Gastrocnemius medialis (tissue), 4 donors: ENCODE data around the gene SGPP1. TPM values are rescaled to one million over a fixed set of nuclear protein-coding genes. Genes with fewer than 3 reads are reported as not detected.

Experiments
- ATAC-seq, 2 donors: fragments of 150-250 bp; one replicate each; pipeline ENCODE4 v1.9.1; 2016
- DNase-seq, 2 donors: peaks; one replicate each; pipeline ENCODE4 v3.0.0-alpha.2; 2019
- H3K27ac ChIP-seq, 4 donors: fragments of 200-600 bp; sonication (generic); 1 replicate in 1 of 4; 2 replicates in 3 of 4; pipeline ENCODE4 v1.5.1; 2016 to 2018; ENCODE audit warnings: mild to moderate bottlenecking in 2 of 4, moderate library complexity in 1 of 4
- H3K27me3 ChIP-seq, 3 donors: fragments of 200-600 bp; sonication (generic) in 2 of 3; 1 replicate in 1 of 3; 2 replicates in 2 of 3; pipeline versions ENCODE4 v1.5.1 to v1.6.0; 2016 to 2019; ENCODE audit warnings: mild to moderate bottlenecking in 1 of 3, moderate library complexity in 1 of 3
- H3K36me3 ChIP-seq, 2 donors: fragments of 200-600 bp; sonication (generic) in 1 of 2; one replicate each; pipeline ENCODE4 v1.5.1; 2017 to 2018
- H3K4me1 ChIP-seq, 2 donors: fragments of 200-600 bp; sonication (generic) in 1 of 2; one replicate each; pipeline ENCODE4 v1.5.1; 2016 to 2017; ENCODE audit warnings: mild to moderate bottlenecking in 2 of 2
- H3K4me3 ChIP-seq, 4 donors: fragments of 200-600 bp; sonication (generic) in 3 of 4; 1 replicate in 1 of 4; 2 replicates in 3 of 4; pipeline ENCODE4 v1.5.1; 2016 to 2019; ENCODE audit warnings: mild to moderate bottlenecking in 2 of 4
- H3K9me3 ChIP-seq, 3 donors: fragments of 200-600 bp; sonication (generic) in 2 of 3; 1 replicate in 1 of 3; 2 replicates in 2 of 3; pipeline ENCODE4 v1.5.1; 2016 to 2019
- POLR2A ChIP-seq, 2 donors: fragments of 450-650 bp; IDR thresholded peaks; one replicate each; pipeline ENCODE4 v1.6.1; 2017; ENCODE audit warnings: antibody characterized with exemption in 2 of 2, mild to moderate bottlenecking in 2 of 2, moderate library complexity in 2 of 2
- in situ Hi-C, 4 donors: fragments of 200-750 bp; cut with MboI; loops; one replicate each; pipeline versions ENCODE4 v1.15.0 to v1.8.0; 2017; ENCODE audit warnings: low sequenced_read_pairs in 4 of 4
- intact Hi-C: fragments of 100-400 bp; cut with DNase I; formaldehyde crosslinking; loops from one replicate; pipeline ENCODE4 v1.15.1; 2023; ENCODE audit warnings: low total_unique reads
- total RNA-seq, 4 donors: library from RNA; depleted of rRNA; stranded (reverse); fragments of >200 nt; gene quantifications; one replicate each; pipeline versions ENCODE4 v1.1.0 to v1.2.3, GENCODE V29; 2016
- TF ChIP-seq, protein P1 (sequence below), 5 experiments: fragments of 450-650 bp in 3 of 5; fragments of 200-600 bp in 2 of 5; sonication (generic) in 2 of 5; IDR thresholded peaks in 4 of 5; conservative IDR thresholded peaks in 1 of 5; 1 replicate in 4 of 5; 2 replicates in 1 of 5; pipeline ENCODE4 v1.5.1; 2016 to 2019; ENCODE audit warnings: antibody characterized with exemption in 5 of 5, mild to moderate bottlenecking in 3 of 5, moderate library complexity in 3 of 5

Gene SGPP1
- total RNA-seq, 4 donors from 2014 or later: 3.5 to 11.3 (median 8.1) TPM

- intact Hi-C loops (no loop called here), in situ Hi-C loops (no loop called here)
- Histone ChIP-seq H3K27me3 (no peaks in the 10 kb centered on the region), H3K9me3 (no peaks in the 10 kb centered on the region), H3K36me3 (no peaks in the 10 kb centered on the region), H3K4me3 (no peak overlapping the region), H3K27ac (no peak overlapping the region), H3K4me1 (no peaks in the 10 kb centered on the region)
- TF ChIP-seq POLR2A (IDR thresholded peaks at IDR 0.05): no peak
- TF ChIP-seq, protein P1, sequence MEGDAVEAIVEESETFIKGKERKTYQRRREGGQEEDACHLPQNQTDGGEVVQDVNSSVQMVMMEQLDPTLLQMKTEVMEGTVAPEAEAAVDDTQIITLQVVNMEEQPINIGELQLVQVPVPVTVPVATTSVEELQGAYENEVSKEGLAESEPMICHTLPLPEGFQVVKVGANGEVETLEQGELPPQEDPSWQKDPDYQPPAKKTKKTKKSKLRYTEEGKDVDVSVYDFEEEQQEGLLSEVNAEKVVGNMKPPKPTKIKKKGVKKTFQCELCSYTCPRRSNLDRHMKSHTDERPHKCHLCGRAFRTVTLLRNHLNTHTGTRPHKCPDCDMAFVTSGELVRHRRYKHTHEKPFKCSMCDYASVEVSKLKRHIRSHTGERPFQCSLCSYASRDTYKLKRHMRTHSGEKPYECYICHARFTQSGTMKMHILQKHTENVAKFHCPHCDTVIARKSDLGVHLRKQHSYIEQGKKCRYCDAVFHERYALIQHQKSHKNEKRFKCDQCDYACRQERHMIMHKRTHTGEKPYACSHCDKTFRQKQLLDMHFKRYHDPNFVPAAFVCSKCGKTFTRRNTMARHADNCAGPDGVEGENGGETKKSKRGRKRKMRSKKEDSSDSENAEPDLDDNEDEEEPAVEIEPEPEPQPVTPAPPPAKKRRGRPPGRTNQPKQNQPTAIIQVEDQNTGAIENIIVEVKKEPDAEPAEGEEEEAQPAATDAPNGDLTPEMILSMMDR (IDR thresholded peaks at IDR 0.05 in 4 of 5, conservative IDR thresholded peaks at IDR 0.05 in 1 of 5): no peak
- DNase-seq (no peak), ATAC-seq (no peak)
These were observed 26.1 kb downstream of the SGPP1 start for GRCh38 chr14:63701606-63702299.

GRCh38 chr14:63692310-63693020, 35.4 kb downstream of the SGPP1 start:
- H3K27ac ChIP-seq: no peak overlapping the region
- H3K9me3 ChIP-seq: no peaks in the 10 kb centered on the region
- no peak for ATAC-seq
- no peak overlapping the region for H3K4me3 ChIP-seq
- intact Hi-C loops (no loop called here), in situ Hi-C loops (no loop called here)
- TF ChIP-seq POLR2A (IDR thresholded peaks at IDR 0.05): no peak
- TF ChIP-seq, protein P1 (IDR thresholded peaks at IDR 0.05 in 4 of 5, conservative IDR thresholded peaks at IDR 0.05 in 1 of 5): no peak
- H3K4me1 ChIP-seq: no peaks in the 10 kb centered on the region
- DNase-seq: no peak
- no peaks in the 10 kb centered on the region for H3K27me3 ChIP-seq
- H3K36me3 ChIP-seq: no peaks in the 10 kb centered on the region

DNA sequence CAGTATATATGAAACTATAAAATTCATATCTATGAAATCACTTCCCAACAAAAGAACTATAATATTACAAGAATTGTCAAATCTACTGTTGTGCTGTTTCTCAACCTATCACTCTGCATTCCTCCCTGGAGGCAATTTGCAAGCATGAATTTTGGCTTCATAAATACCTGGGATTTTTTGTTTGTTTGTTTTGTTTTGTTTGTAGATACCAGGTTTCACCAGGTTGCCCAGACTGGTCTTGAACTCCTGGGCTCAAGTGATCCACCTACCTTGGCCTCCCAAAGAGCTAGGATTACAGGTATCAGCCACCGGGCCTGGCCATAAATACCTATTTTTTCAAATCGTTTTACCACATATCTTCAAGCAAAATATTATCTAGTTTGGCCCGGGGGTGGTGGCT, 38.7 kb downstream of the SGPP1 start:
- DNase-seq (no peak), ATAC-seq (no peak)
- Histone ChIP-seq H3K4me3 (no peak overlapping the region), H3K9me3 (no peaks in the 10 kb centered on the region), H3K27me3 (no peaks in the 10 kb centered on the region), H3K4me1 (no peaks in the 10 kb centered on the region), H3K27ac (no peak overlapping the region), H3K36me3 (no peaks in the 10 kb centered on the region)
- intact Hi-C loops (no loop called here), in situ Hi-C loops (no loop called here)
- TF ChIP-seq POLR2A (IDR thresholded peaks at IDR 0.05): no peak
- TF ChIP-seq, protein P1 (IDR thresholded peaks at IDR 0.05 in 4 of 5, conservative IDR thresholded peaks at IDR 0.05 in 1 of 5): no peak

- Histone ChIP-seq H3K36me3 (no peaks in the 10 kb centered on the region), H3K4me1 (no peaks in the 10 kb centered on the region), H3K4me3 (no peak overlapping the region), H3K27ac (no peak overlapping the region), H3K9me3 (no peaks in the 10 kb centered on the region), H3K27me3 (no peaks in the 10 kb centered on the region)
- no peak for TF ChIP-seq POLR2A (IDR thresholded peaks at IDR 0.05)
- TF ChIP-seq, protein P1 (IDR thresholded peaks at IDR 0.05 in 4 of 5, conservative IDR thresholded peaks at IDR 0.05 in 1 of 5): no peak
- ATAC-seq (no peak), DNase-seq (no peak)
- in situ Hi-C loops (no loop called here), intact Hi-C loops (no loop called here)
These were observed 40.9 kb downstream of the SGPP1 start for GRCh38 chr14:63686926-63687325.
